Liver (tissue), 9 donors: ENCODE measurements around the gene SGCG. TPM values are rescaled to one million over a fixed set of nuclear protein-coding genes. Genes with fewer than 3 reads are reported as not detected.
"Not testable (repeated sequence)": the region's sequence is repeated elsewhere in the genome, so short reads cannot be mapped to it uniquely, and the experiment has no call there.

Experiments used
- DNase-seq: peaks from one replicate; pipeline ENCODE4 v3.0.0-alpha.2; 2017; ENCODE audit warnings: low spot score
- H3K27ac ChIP-seq, 2 donors: one replicate each; pipeline ENCODE4 v1.7.0; 2013; ENCODE audit warnings: inconsistent platforms in 2 of 2, low read length in 2 of 2, control low read depth in 1 of 2, low read depth in 1 of 2, mild to moderate bottlenecking in 1 of 2
- H3K27me3 ChIP-seq, 4 donors: one replicate each; pipeline versions ENCODE4 v1.6.1 to v1.7.0; 2013; ENCODE audit warnings: low read length in 3 of 4, inconsistent platforms in 1 of 4, mild to moderate bottlenecking in 1 of 4, moderate library complexity in 1 of 4; ENCODE audit not compliant: control insufficient read depth in 4 of 4, insufficient read depth in 4 of 4
- H3K36me3 ChIP-seq, 4 donors: one replicate each; pipeline versions ENCODE4 v1.6.1 to v1.7.0; 2013; ENCODE audit warnings: low read length in 3 of 4, mild to moderate bottlenecking in 3 of 4, low read depth in 1 of 4, moderate library complexity in 1 of 4; ENCODE audit not compliant: control insufficient read depth in 4 of 4, insufficient read depth in 3 of 4
- H3K4me1 ChIP-seq, 4 donors: one replicate each; pipeline versions ENCODE4 v1.6.1 to v1.7.0; 2013; ENCODE audit warnings: low read length in 3 of 4, mild to moderate bottlenecking in 3 of 4, moderate library complexity in 1 of 4; ENCODE audit not compliant: control insufficient read depth in 4 of 4, insufficient read depth in 4 of 4
- H3K4me3 ChIP-seq, 3 donors: one replicate each; pipeline versions ENCODE4 v1.6.1 to v1.7.0; 2013; ENCODE audit warnings: low read length in 3 of 3, control low read depth in 1 of 3, low read depth in 1 of 3, mild to moderate bottlenecking in 1 of 3
- H3K9ac ChIP-seq, 2 donors: one replicate each; pipeline ENCODE4 v1.7.0; 2013; ENCODE audit warnings: low read length in 2 of 2, mild to moderate bottlenecking in 2 of 2, moderate library complexity in 2 of 2, control low read depth in 1 of 2, low read depth in 1 of 2
- H3K9me3 ChIP-seq, 4 donors: one replicate each; pipeline versions ENCODE4 v1.6.1 to v1.7.0; 2013; ENCODE audit warnings: low read length in 3 of 4; ENCODE audit not compliant: control insufficient read depth in 4 of 4
- ATF3 ChIP-seq: IDR thresholded peaks from 2 replicates; pipeline ENCODE4 v1.6.1; 2016; ENCODE audit warnings: antibody characterized with exemption
- CTCF ChIP-seq: fragments of 150-350 bp; IDR thresholded peaks from 2 replicates; pipeline ENCODE4 v1.5.1; 2017; ENCODE audit warnings: improper control_type of control experiment, low read depth, low read length; ENCODE audit not compliant: missing input control
- EGR1 ChIP-seq, 2 donors: IDR thresholded peaks; 2 replicates each; pipeline ENCODE4 v1.6.1; 2016 to 2018; ENCODE audit warnings: antibody characterized with exemption in 2 of 2, low read depth in 2 of 2
- FOXA1 ChIP-seq: IDR thresholded peaks from 2 replicates; pipeline ENCODE4 v1.6.1; 2016; ENCODE audit warnings: antibody characterized with exemption
- GABPA ChIP-seq, 2 donors: IDR thresholded peaks in 1 of 2; conservative IDR thresholded peaks in 1 of 2; 2 replicates each; pipeline ENCODE4 v1.6.1; 2016; ENCODE audit warnings: antibody characterized with exemption in 2 of 2, mild to moderate bottlenecking in 1 of 2, moderate library complexity in 1 of 2
- HNF4A ChIP-seq, 2 donors: conservative IDR thresholded peaks; 2 replicates each; pipeline ENCODE4 v1.6.1; 2016; ENCODE audit warnings: antibody characterized with exemption in 2 of 2, mild to moderate bottlenecking in 2 of 2
- HNF4G ChIP-seq: IDR thresholded peaks from 2 replicates; pipeline ENCODE4 v1.6.1; 2016; ENCODE audit warnings: antibody characterized with exemption
- JUND ChIP-seq, 2 donors: IDR thresholded peaks; 2 replicates each; pipeline ENCODE4 v1.6.1; 2016; ENCODE audit warnings: antibody characterized with exemption in 2 of 2
- MAX ChIP-seq: IDR thresholded peaks from 2 replicates; pipeline ENCODE4 v1.6.1; 2016; ENCODE audit warnings: antibody characterized with exemption
- NR2F2 ChIP-seq: IDR thresholded peaks from 2 replicates; pipeline ENCODE4 v1.6.1; 2016; ENCODE audit warnings: antibody characterized with exemption
- RAD21 ChIP-seq, 2 donors: IDR thresholded peaks; 2 replicates each; pipeline ENCODE4 v1.6.1; 2016; ENCODE audit warnings: antibody characterized with exemption in 2 of 2, mild to moderate bottlenecking in 2 of 2
- REST ChIP-seq: IDR thresholded peaks from 2 replicates; pipeline ENCODE4 v1.6.1; 2016; ENCODE audit warnings: antibody characterized with exemption, mild to moderate bottlenecking
- RXRA ChIP-seq, 2 donors: IDR thresholded peaks; 2 replicates each; pipeline ENCODE4 v1.6.1; 2017 to 2018; ENCODE audit warnings: antibody characterized with exemption in 2 of 2, mild to moderate bottlenecking in 1 of 2
- SP1 ChIP-seq: IDR thresholded peaks from 2 replicates; pipeline ENCODE4 v1.6.1; 2018; ENCODE audit warnings: antibody characterized with exemption, mild to moderate bottlenecking
- TAF1 ChIP-seq: conservative IDR thresholded peaks from 2 replicates; pipeline ENCODE4 v1.6.1; 2016; ENCODE audit warnings: antibody characterized with exemption, mild to moderate bottlenecking
- YY1 ChIP-seq: IDR thresholded peaks from 2 replicates; pipeline ENCODE4 v1.6.1; 2016; ENCODE audit warnings: antibody characterized with exemption, mild to moderate bottlenecking
- WGBS: extraction: QIAGEN DNeasy Blood & Tissue Kit; methylation state at CpG from one replicate; pipeline ENCODE4 v1.1.7; 2013; 5-methylcytosine and 5-hydroxymethylcytosine counted together
- polyA plus RNA-seq, 2 donors: library from polyadenylated mRNA; stranded (reverse) in 1 of 2; unstranded in 1 of 2; fragments of 200-250 nt in 1 of 2; fragments of >200 nt in 1 of 2; fragmentation: Nextera tagmentation in 1 of 2; extraction: Ambion mirVana in 1 of 2; gene quantifications; one replicate each; pipeline versions ENCODE4 v1.2.1 to v1.2.3, GENCODE V29; 2013 to 2015
- total RNA-seq, 2 donors: library from RNA; depleted of rRNA; stranded (reverse); fragments of >200 nt; gene quantifications; one replicate each; pipeline ENCODE4 v1.2.3, GENCODE V29; 2014
- donor health status: healthy.
- donor health status: healthy.
- donor health status: healthy.
- donor health status: healthy.
- donor health status: healthy.

The SGCG gene
- total and polyA plus RNA-seq, 4 donors: not detected

GRCh38 chr13:23292586-23292985 lies 111.8 kb downstream of the SGCG start (continued):
- TF ChIP-seq JUND (IDR thresholded peaks at IDR 0.05) (no peak), HNF4G (no peak), RXRA (IDR thresholded peaks at IDR 0.05) (no peak), NR2F2 (no peak), MAX (no peak), CTCF (no peak), TAF1 (no peak), HNF4A (conservative IDR thresholded peaks at IDR 0.05) (no peak), YY1 (no peak), SP1 (no peak)

- H3K36me3 ChIP-seq, H3K9me3 ChIP-seq, H3K27me3 ChIP-seq, DNase-seq, H3K9ac ChIP-seq, H3K4me1 ChIP-seq, H3K27ac ChIP-seq, H3K4me3 ChIP-seq: not testable (repeated sequence)
- WGBS: 67% methylated on average over 6 of the region's 6 CpGs
These were observed 134.1 kb downstream of the SGCG start for GRCh38 chr13:23314837-23315236.

- H3K9me3 ChIP-seq: no peaks in the 10 kb centered on the region
- peaks cover 0 to 1% (median 0%) of the 10 kb centered on the region in 4 donors for H3K4me1 ChIP-seq
- no peak for DNase-seq
- H3K27ac ChIP-seq: no peak overlapping the region
- no peak overlapping the region for H3K4me3 ChIP-seq
- WGBS: 87% methylated on average over 3 of the region's 3 CpGs
- TF ChIP-seq HNF4A (conservative IDR thresholded peaks at IDR 0.05) (no peak), CTCF (no peak), RAD21 (IDR thresholded peaks at IDR 0.05) (no peak), NR2F2 (no peak), FOXA1 (no peak), EGR1 (IDR thresholded peaks at IDR 0.05; ENCODE audit: low read depth in 2 of 2) (no peak), MAX (no peak), RXRA (IDR thresholded peaks at IDR 0.05) (no peak), SP1 (no peak), TAF1 (no peak), GABPA (IDR thresholded peaks at IDR 0.05 in 1 of 2, conservative IDR thresholded peaks at IDR 0.05 in 1 of 2) (no peak), HNF4G (no peak), ATF3 (no peak), REST (no peak)
- no peak overlapping the region for H3K9ac ChIP-seq
- peaks cover 0 to 4% (median 1%) of the 10 kb centered on the region in 4 donors for H3K27me3 ChIP-seq
- no peaks in the 10 kb centered on the region for H3K36me3 ChIP-seq
These were observed 139.1 kb downstream of the SGCG start for GRCh38 chr13:23319883-23320224.
